ENCODE data around the gene BBS1. TPM values are rescaled to one million over a fixed set of nuclear protein-coding genes. Genes with fewer than 3 reads are reported as not detected.

BBS1 gene
- total and polyA plus RNA-seq, 2 donors (not counting 3 experiments of a cell fraction or from before 2014, with no cell fraction given): 29.2 to 32.9 TPM

DNA sequence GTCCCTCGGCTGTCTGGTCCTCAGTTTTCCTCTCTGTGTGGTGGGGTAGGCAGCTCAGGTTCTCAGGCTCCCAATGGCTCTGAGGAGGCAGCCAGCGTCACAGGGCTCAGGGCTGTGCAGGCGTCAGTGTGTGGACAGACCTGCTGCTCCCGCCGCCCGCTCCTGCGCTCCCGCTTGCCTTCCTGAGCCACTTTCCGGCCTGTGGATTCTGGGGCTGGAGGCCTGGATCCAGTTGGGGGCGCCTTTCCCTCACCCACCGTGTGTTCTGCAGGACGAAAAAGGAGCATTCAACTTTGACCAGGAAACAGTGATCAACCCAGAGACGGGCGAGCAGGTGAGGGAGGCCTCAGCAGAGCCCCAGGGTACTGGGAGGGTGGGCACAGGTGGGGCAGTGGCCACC, 15.5 kb upstream of the BBS1 start:
- Histone ChIP-seq H3K27ac (ENCODE audit: insufficient read depth, low read depth, low read length) (no peak overlapping the region), H3K79me2 (ENCODE audit: control insufficient read depth, insufficient read depth, low read length) (no peaks in the 10 kb centered on the region), H3K36me3 (ENCODE audit: control insufficient read depth in 2 of 2, extremely low read depth in 1 of 2, insufficient read depth in 2 of 2, low read length in 2 of 2) (peaks cover 0 to 20% of the 10 kb centered on the region in 2 experiments), H3K27me3 (ENCODE audit: control insufficient read depth in 2 of 2, insufficient read depth in 2 of 2, low read length in 2 of 2) (no peaks in the 10 kb centered on the region), H3K9ac (replicated peaks; ENCODE audit: extremely low read depth, insufficient read depth, low read length) (no peak overlapping the region), H3K4me3 (replicated peaks in 1 of 3; ENCODE audit: insufficient read depth in 1 of 3, low read depth in 1 of 3, low read length in 3 of 3) (no peak overlapping the region), H3K9me1 (replicated peaks; ENCODE audit: control insufficient read depth, extremely low read depth, insufficient read depth, low read length) (no peaks in the 10 kb centered on the region), H4K20me1 (replicated peaks; ENCODE audit: control insufficient read depth, extremely low read depth, insufficient read depth, low read length) (no peaks in the 10 kb centered on the region), H3K4me1 (ENCODE audit: control insufficient read depth, extremely low read depth, insufficient read depth, low read length) (no peaks in the 10 kb centered on the region), H2AFZ (ENCODE audit: low read depth, low read length) (no peak overlapping the region), H3K4me2 (ENCODE audit: insufficient read depth, low read length) (no peak overlapping the region), H3K9me3 (replicated peaks; ENCODE audit: control insufficient read depth, insufficient read depth, low read length) (no peaks in the 10 kb centered on the region)
- no peak for TF ChIP-seq FOS (IDR thresholded peaks at IDR 0.05; ENCODE audit: borderline replicate concordance, insufficient read depth, low read length)
- TF ChIP-seq MYC (IDR thresholded peaks at IDR 0.05; ENCODE audit: low read depth, low read length): no peak
- TF ChIP-seq MAX (IDR thresholded peaks at IDR 0.05; ENCODE audit: insufficient read depth, insufficient read length): no peak
- TF ChIP-seq POLR2AphosphoS5 (IDR thresholded peaks at IDR 0.05; ENCODE audit: insufficient read depth, low read depth, low read length): no peak
- TF ChIP-seq CTCF (IDR thresholded peaks at IDR 0.05; ENCODE audit: extremely low read depth in 1 of 2, insufficient read depth in 1 of 2, low read depth in 1 of 2, low read length in 2 of 2): no peak
- no peak for TF ChIP-seq POLR2A (IDR thresholded peaks at IDR 0.05; ENCODE audit: low read depth, low read length)
- TF ChIP-seq EZH2 (IDR thresholded peaks at IDR 0.05; ENCODE audit: borderline replicate concordance, low read depth, low read length, severe bottlenecking): no peak
- no peak for TF ChIP-seq JUN (IDR thresholded peaks at IDR 0.05; ENCODE audit: borderline replicate concordance, insufficient read depth, insufficient read length, low read depth)
- TF ChIP-seq GATA2 (IDR thresholded peaks at IDR 0.05; ENCODE audit: insufficient read depth, insufficient read length, low read depth, low read length): no peak
- BruUV-seq (replicated peaks): no TSS peak
- DNase-seq (ENCODE audit: low read depth, low spot score) (no peak), FAIRE-seq (no peak)
- dilution Hi-C loops (cut with MboI; ENCODE audit: extremely low pct_ligation_motif_present, low sequenced_read_pairs): no loop called here
- ChIA-PET POLR2A (no interaction called here), CTCF (no interaction called here)
- intact Hi-C loops (cut with micrococcal nuclease): no loop called here

All from endothelial cell of umbilical vein (primary cell).